Mucosa of rectum (tissue), 2 donors: Measurements from ENCODE around the gene HGFAC.

Experiments used
- H3K27ac ChIP-seq, 2 donors: one replicate each; pipeline ENCODE4 v1.7.0; 2013; ENCODE audit warnings: inconsistent platforms in 2 of 2, low read depth in 2 of 2, low read length in 2 of 2
- H3K27me3 ChIP-seq, 2 donors: one replicate each; pipeline ENCODE4 v1.7.0; 2013; ENCODE audit warnings: low read length in 2 of 2; ENCODE audit not compliant: control insufficient read depth in 2 of 2, insufficient read depth in 2 of 2
- H3K36me3 ChIP-seq, 2 donors: one replicate each; pipeline ENCODE4 v1.7.0; 2013; ENCODE audit warnings: low read length in 2 of 2; ENCODE audit not compliant: control insufficient read depth in 2 of 2, insufficient read depth in 2 of 2
- H3K4me1 ChIP-seq, 2 donors: one replicate each; pipeline ENCODE4 v1.7.0; 2013; ENCODE audit warnings: low read length in 2 of 2, mild to moderate bottlenecking in 1 of 2; ENCODE audit not compliant: control insufficient read depth in 2 of 2, insufficient read depth in 2 of 2
- H3K4me3 ChIP-seq, 2 donors: one replicate each; pipeline ENCODE4 v1.7.0; 2013; ENCODE audit warnings: low read length in 2 of 2
- H3K9ac ChIP-seq, 2 donors: one replicate each; pipeline ENCODE4 v1.7.0; 2013; ENCODE audit warnings: low read length in 2 of 2, low read depth in 1 of 2, mild to moderate bottlenecking in 1 of 2
- H3K9me3 ChIP-seq, 2 donors: one replicate each; pipeline ENCODE4 v1.7.0; 2013; ENCODE audit warnings: low read length in 2 of 2; ENCODE audit not compliant: control insufficient read depth in 2 of 2
- donor health status: healthy.
- donor health status: Normal muscosa, but diverticular disease.

Gene HGFAC

GRCh38 chr4:3497095-3497494 is 55.3 kb downstream of the HGFAC start:
- H3K27ac ChIP-seq: no peak overlapping the region
- no peaks in the 10 kb centered on the region for H3K9me3 ChIP-seq
- H3K27me3 ChIP-seq: peaks cover 2 to 12% of the 10 kb centered on the region in 2 donors
- H3K36me3 ChIP-seq: no peaks in the 10 kb centered on the region
- H3K9ac ChIP-seq: no peak overlapping the region
- H3K4me3 ChIP-seq: no peak overlapping the region
- no peaks in the 10 kb centered on the region for H3K4me1 ChIP-seq

GRCh38 chr4:3497523-3498389 is 56.0 kb downstream of the HGFAC start:
- no peaks in the 10 kb centered on the region for H3K9me3 ChIP-seq
- H3K4me3 ChIP-seq: no peak overlapping the region
- H3K4me1 ChIP-seq: no peaks in the 10 kb centered on the region
- H3K27me3 ChIP-seq: peaks cover 2 to 12% of the 10 kb centered on the region in 2 donors
- H3K36me3 ChIP-seq: peaks cover under 1 to 1% of the 10 kb centered on the region in 2 donors
- H3K27ac ChIP-seq: no peak overlapping the region
- no peak overlapping the region for H3K9ac ChIP-seq

GRCh38 chr4:3498407-3498806 is 56.6 kb downstream of the HGFAC start:
- H3K27ac ChIP-seq: no peak overlapping the region

More at GRCh38 chr4:3498407-3498806, 56.6 kb downstream of the HGFAC start:
- Histone ChIP-seq H3K9ac (no peak overlapping the region), H3K36me3 (peaks cover 6 to 8% of the 10 kb centered on the region in 2 donors), H3K4me3 (no peak overlapping the region), H3K9me3 (no peaks in the 10 kb centered on the region), H3K27me3 (peaks cover 2 to 12% of the 10 kb centered on the region in 2 donors), H3K4me1 (no peaks in the 10 kb centered on the region)
